IPS DF 6.9 (cell line): ENCODE results near the gene OR6Y1.

Source experiments
- DNase-seq: peaks from one replicate; pipeline ENCODE4 v3.0.0-alpha.2; 2013; ENCODE audit warnings: low read depth, low spot score
- H3K27ac ChIP-seq: one replicate; pipeline ENCODE4 v1.5.1; 2013; ENCODE audit warnings: low read length, control low read depth
- H3K27me3 ChIP-seq: 2 replicates; pipeline ENCODE4 v1.6.1; 2013; ENCODE audit warnings: mild to moderate bottlenecking, low read length; ENCODE audit not compliant: control insufficient read depth, insufficient read depth
- H3K36me3 ChIP-seq: 2 replicates; pipeline ENCODE4 v1.6.1; 2013; ENCODE audit warnings: low read length; ENCODE audit not compliant: control insufficient read depth, insufficient read depth
- H3K4me1 ChIP-seq: 2 replicates; pipeline ENCODE4 v1.6.1; 2013; ENCODE audit warnings: low read length; ENCODE audit not compliant: control insufficient read depth, insufficient read depth
- H3K4me3 ChIP-seq: 2 replicates; pipeline ENCODE4 v1.5.1; 2013; ENCODE audit warnings: mild to moderate bottlenecking, low read length
- H3K9me3 ChIP-seq: 2 replicates; pipeline ENCODE4 v1.6.1; 2013; ENCODE audit warnings: low read length, inconsistent platforms; ENCODE audit not compliant: control insufficient read depth, insufficient read depth
- WGBS: extraction: QIAGEN DNeasy Blood & Tissue Kit; methylation state at CpG from one replicate; pipeline ENCODE4 v1.1.7; 2013; ENCODE audit warnings: mixed read lengths, missing lambda C conversion rate; ENCODE audit not compliant: insufficient read length, insufficient coverage; 5-methylcytosine and 5-hydroxymethylcytosine counted together

Gene OR6Y1

DNA sequence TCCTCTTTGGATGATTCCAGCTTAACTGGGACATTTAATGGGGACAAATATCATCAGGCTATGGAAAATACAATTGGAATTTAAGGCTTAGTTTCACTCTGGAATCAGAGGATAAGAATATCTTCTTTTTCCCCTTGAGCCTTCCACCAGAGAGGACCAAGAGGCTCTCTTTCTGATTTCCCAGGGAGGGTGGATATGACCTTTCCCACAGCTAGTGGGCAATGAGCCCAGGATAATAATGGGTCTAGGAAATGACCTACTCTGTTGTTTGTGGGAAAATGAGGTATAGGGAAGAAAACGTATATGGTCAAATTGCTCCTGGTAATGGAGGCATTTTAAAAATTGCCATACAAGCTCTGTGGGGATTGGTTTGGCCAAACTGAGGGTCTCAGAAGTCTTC is 1.9 kb downstream of the OR6Y1 start:
- H3K4me3 ChIP-seq = no peak overlapping the region
- no peaks in the 10 kb centered on the region for H3K36me3 ChIP-seq
- no peak overlapping the region for H3K27ac ChIP-seq
- no CpG with 5 or more reads among the region's 1 CpG for WGBS
- no peaks in the 10 kb centered on the region for H3K27me3 ChIP-seq
- H3K4me1 ChIP-seq = no peaks in the 10 kb centered on the region
- no peak for DNase-seq
- no peaks in the 10 kb centered on the region for H3K9me3 ChIP-seq

DNA sequence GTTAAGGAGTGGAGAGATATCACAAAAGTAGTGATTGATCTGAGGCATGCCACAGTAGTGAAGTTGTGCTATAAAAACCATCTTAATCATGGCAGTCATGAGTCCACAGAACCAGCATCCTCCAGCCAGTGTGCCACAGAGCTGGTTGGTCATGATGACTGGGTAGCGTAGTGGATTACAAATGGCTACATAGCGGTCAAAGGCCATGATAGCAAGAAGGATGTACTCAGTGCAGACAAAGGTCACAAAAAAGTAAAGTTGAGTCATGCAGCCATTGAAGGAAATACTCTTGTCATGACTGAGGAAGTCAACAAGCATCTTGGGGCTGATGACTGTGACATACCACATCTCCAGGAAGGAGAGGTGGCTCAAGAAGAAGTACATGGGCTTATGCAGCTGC is 6.7 kb downstream of the OR6Y1 start:
- no peak overlapping the region for H3K4me3 ChIP-seq
- no peaks in the 10 kb centered on the region for H3K36me3 ChIP-seq
- no peaks in the 10 kb centered on the region for H3K9me3 ChIP-seq
- no peaks in the 10 kb centered on the region for H3K27me3 ChIP-seq
- no peak overlapping the region for H3K27ac ChIP-seq
- H3K4me1 ChIP-seq = no peaks in the 10 kb centered on the region
- no CpG with 5 or more reads among the region's 2 CpGs for WGBS
- DNase-seq = no peak

DNA sequence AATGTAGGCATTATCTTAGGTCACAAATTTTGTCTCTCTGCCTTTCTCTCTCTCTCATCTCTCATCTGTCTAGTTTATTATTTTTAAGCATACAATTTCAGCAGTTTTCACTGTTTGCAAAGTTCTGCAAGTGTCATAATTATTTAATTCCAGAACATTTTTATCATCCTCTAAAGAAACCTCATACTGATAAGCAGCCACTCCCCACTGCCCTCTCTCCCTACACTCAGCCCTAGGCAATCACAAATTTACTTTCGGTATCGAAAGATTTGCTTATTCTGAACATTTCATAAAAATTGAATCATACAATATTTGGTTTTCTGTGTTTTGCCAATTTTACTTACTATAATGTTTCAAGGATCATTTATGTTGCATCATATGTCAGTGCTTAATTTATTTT is 16.6 kb downstream of the OR6Y1 start:
- no peaks in the 10 kb centered on the region for H3K27me3 ChIP-seq
- no peaks in the 10 kb centered on the region for H3K9me3 ChIP-seq
- no peak for DNase-seq
- H3K4me3 ChIP-seq = no peak overlapping the region
- no peaks in the 10 kb centered on the region for H3K4me1 ChIP-seq
- H3K36me3 ChIP-seq = no peaks in the 10 kb centered on the region
- no CpG with 5 or more reads among the region's 2 CpGs for WGBS
- no peak overlapping the region for H3K27ac ChIP-seq

DNA sequence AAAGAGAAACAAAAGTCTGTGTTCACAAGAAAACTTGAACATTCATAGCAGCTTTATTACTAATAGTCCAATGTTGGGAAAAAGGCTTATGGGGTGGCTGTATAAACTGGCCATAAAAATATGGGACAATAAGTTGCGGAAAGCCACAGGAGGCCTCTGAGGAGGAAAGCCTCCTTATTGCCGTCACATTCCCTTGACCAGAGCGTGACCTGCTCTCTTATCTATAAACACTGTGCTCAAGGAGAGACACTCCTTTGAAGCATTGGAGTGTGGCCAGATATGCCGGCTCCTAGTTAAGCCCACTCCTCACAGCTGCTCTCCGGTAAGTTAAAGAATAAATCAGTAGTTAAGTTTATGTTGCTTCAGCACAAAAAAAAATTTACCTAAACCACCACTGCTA is 19.7 kb downstream of the OR6Y1 start:
- WGBS = no CpG with 5 or more reads among the region's 5 CpGs
- H3K27ac ChIP-seq = no peak overlapping the region
- no peaks in the 10 kb centered on the region for H3K4me1 ChIP-seq
- no peaks in the 10 kb centered on the region for H3K27me3 ChIP-seq
- H3K36me3 ChIP-seq = no peaks in the 10 kb centered on the region
- no peaks in the 10 kb centered on the region for H3K9me3 ChIP-seq
- H3K4me3 ChIP-seq = no peak overlapping the region
- no peak for DNase-seq

DNA sequence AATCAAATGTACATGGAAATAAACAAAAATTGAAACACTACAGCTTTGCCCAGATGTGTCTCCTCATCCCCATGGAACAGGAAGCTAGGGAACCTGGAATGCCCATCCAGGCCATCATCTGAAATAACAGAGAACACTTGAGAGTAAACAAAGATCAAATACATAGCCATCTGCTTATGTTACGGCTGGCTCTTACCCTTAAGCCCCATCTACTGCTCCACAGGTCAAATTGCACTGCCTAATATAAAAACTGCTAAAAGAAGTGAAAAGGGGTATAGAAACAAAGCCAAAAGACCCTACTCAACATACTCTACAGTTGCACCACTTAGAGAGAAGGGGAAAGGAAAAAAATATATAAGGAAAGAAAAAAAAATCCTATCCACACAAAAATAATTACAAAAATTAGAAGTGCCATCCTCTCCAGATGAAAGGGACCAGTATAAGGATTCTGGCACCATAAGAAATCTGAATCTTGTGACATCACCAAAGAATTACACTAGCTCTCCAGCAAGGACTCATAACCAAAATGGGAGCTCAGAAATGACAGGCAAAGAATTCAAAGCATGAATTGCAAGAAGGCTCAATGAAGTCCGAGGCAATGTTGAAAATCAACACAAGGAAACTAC is 26.9 kb downstream of the OR6Y1 start:
- H3K9me3 ChIP-seq = no peaks in the 10 kb centered on the region
- WGBS = no CpG with 5 or more reads among the region's 2 CpGs
- H3K4me3 ChIP-seq = no peak overlapping the region
- DNase-seq = no peak
- no peaks in the 10 kb centered on the region for H3K27me3 ChIP-seq
- H3K4me1 ChIP-seq = no peaks in the 10 kb centered on the region
- no peak overlapping the region for H3K27ac ChIP-seq
- H3K36me3 ChIP-seq = no peaks in the 10 kb centered on the region

DNA sequence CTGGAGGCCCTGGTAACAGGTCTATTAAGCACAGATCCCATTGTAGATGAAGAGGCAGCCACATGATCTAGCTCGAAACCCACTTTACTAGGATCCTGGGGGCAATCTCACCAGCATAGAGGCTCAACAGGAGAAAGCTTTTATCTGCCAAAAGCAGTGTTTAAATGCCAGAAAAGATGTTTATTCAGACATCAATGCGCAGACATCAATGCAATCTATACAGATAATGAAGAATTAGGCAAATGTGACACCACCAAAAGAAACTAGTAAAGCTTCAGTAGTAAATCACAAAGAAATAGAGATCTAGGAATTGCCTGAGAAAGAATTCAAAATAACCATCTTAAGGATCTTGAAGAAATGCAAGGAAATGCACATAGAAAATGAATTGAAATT is 32.5 kb downstream of the OR6Y1 start:
- no peak overlapping the region for H3K4me3 ChIP-seq
- no peaks in the 10 kb centered on the region for H3K27me3 ChIP-seq
- no peaks in the 10 kb centered on the region for H3K9me3 ChIP-seq
- no peak overlapping the region for H3K27ac ChIP-seq
- no peaks in the 10 kb centered on the region for H3K36me3 ChIP-seq
- DNase-seq = no peak
- WGBS = no CpG with 5 or more reads among the region's 2 CpGs
- H3K4me1 ChIP-seq = no peaks in the 10 kb centered on the region

DNA sequence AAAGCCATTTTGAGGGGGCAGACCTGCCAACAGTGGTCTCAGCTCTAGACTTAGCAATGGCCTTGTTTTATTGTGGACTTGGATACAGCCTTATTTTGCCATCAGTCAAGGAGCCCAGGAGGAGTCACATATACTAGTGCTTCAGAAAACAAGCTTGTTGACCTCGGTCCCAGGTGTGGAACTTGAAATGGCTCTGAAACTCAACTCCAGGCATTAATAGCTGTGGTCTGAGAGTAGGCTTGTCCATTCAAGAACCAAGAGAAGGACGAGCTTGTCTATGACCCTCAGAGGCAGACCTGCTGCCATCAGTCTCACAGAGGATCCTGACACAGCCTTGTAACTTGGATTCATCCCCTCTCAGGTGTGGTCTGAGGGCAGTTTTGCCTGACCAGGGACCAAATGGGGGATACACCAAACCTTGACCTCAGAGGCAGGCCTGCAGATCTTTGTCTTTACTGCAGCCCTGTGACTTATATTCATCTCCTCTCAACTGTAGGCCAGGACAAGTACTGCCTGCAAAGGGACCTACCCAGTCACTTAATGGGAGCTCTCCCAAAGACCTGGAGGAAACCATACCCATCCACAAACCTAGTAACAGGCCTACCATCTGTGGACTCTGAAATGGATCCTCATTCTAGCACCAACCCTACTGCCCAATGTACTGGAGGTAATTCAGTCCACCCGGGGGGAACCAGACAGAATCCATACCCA is 33.1 kb downstream of the OR6Y1 start:
- DNase-seq = no peak
- Histone ChIP-seq H3K4me1 (no peaks in the 10 kb centered on the region), H3K36me3 (no peaks in the 10 kb centered on the region), H3K4me3 (no peak overlapping the region), H3K9me3 (no peaks in the 10 kb centered on the region), H3K27me3 (no peaks in the 10 kb centered on the region), H3K27ac (no peak overlapping the region)
- WGBS = no CpG with 5 or more reads among the region's 3 CpGs

DNA sequence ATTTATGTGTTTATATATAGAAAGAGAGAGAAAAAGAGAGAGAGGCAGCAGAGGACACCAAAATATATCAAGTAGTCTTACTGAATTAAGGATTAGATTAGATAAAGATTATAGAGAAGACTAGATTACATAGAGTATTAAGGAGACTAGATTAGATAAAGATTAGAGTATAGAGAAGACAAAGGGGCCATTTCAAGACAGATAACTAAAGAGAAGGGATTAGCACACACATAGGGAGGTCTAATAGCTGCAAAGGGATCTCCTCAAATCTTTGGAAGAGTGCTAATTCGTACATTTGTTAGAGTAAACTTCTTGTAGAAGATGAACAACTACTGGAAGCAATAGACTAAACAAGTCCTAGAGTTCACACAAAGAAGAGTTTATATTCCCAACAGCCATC is 34.2 kb downstream of the OR6Y1 start:
- no CpG with 5 or more reads among the region's 1 CpG for WGBS
- Histone ChIP-seq H3K27me3 (no peaks in the 10 kb centered on the region), H3K4me3 (no peak overlapping the region)

DNA sequence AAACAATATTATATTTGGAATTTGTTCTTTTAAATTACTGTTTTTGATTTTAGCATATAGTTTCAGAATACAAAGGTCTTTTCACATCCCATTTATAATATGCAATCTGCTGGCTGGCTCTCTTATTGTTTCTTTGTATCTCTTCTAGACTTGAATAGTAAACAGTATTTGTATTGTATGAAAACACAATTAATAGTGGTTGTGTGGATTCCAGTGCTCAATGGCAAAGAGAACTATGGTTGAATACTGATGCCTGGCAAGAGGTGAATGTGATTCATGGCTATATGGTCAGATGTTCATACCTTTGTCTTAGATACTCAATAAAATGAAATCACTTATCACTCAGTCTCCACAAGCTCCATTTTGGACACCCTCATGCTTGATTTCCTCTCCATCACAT is 37.2 kb downstream of the OR6Y1 start:
- H3K27ac ChIP-seq = no peak overlapping the region
- H3K36me3 ChIP-seq = no peaks in the 10 kb centered on the region
- no peaks in the 10 kb centered on the region for H3K4me1 ChIP-seq
- no peak for DNase-seq
- H3K4me3 ChIP-seq = no peak overlapping the region
- no peaks in the 10 kb centered on the region for H3K27me3 ChIP-seq
- H3K9me3 ChIP-seq = no peaks in the 10 kb centered on the region

More for the DNA sequence above, 34.2 kb downstream of the OR6Y1 start:
- Histone ChIP-seq H3K9me3 (no peaks in the 10 kb centered on the region), H3K36me3 (no peaks in the 10 kb centered on the region), H3K27ac (no peak overlapping the region), H3K4me1 (no peaks in the 10 kb centered on the region)
- no peak for DNase-seq

DNA sequence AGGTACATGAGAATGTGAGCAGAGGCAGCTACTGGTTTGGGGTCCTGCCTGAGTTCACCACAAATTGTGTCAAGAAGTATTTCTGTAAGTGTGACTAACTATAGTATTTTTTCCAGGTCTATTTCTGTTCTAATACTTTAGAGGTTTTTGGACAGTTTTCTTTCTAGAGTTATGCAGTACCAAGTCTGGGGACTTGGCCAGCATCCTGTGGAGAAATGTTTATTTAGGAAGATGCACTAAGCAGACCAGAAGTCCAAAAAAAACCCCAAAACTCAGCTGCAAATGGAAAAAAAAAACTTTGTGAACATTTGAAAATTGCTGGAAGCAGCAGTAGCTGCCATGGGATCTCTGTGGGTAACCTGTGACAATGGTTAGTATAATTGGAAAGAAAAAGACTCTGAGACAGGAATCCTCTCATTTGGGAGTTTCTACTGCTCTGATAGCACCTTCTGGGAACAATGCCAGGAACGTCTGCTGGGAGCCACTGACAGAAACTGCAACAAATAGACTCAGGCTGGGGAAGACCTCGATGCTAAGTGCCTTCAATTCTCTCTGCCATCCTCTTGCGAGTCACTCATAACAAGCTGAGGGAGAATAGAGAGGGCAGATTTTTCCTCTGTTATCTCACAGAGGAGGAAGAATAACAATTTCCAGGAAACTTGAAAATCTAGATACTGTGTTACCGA is 44.6 kb downstream of the OR6Y1 start:
- Histone ChIP-seq H3K4me1 (0 out of 2 replicates have a peak, but pooled peaks cover 1% of the 10 kb centered on the region), H3K36me3 (no peaks in the 10 kb centered on the region), H3K4me3 (no peak overlapping the region), H3K27ac (no peak overlapping the region), H3K9me3 (no peaks in the 10 kb centered on the region), H3K27me3 (no peaks in the 10 kb centered on the region)
- WGBS = no CpG with 5 or more reads among the region's 4 CpGs
- no peak for DNase-seq
